Testis (tissue), 3 donors: ENCODE measurements around the gene MOB3B. TPM values are rescaled to one million over a fixed set of nuclear protein-coding genes. Genes with fewer than 3 reads are reported as not detected.

Source experiments
- DNase-seq: peaks from one replicate; pipeline ENCODE4 v3.0.0-alpha.2; 2019
- H3K27ac ChIP-seq, 2 donors: fragments of 200-600 bp; sonication (generic); one replicate each; pipeline ENCODE4 v1.5.1; 2019
- H3K27me3 ChIP-seq: fragments of 200-600 bp; sonication (generic); one replicate; pipeline ENCODE4 v1.5.1; 2019
- H3K36me3 ChIP-seq: fragments of 200-600 bp; sonication (generic); one replicate; pipeline ENCODE4 v1.5.1; 2017; ENCODE audit warnings: low read depth; ENCODE audit errors: missing control alignments
- H3K4me1 ChIP-seq: fragments of 200-600 bp; sonication (generic); one replicate; pipeline ENCODE4 v1.5.1; 2019
- H3K4me3 ChIP-seq, 2 donors: fragments of 200-600 bp; sonication (generic); one replicate each; pipeline ENCODE4 v1.5.1; 2017 to 2019
- H3K9me3 ChIP-seq: fragments of 200-600 bp; sonication (generic); one replicate; pipeline ENCODE4 v1.5.1; 2017
- CTCF ChIP-seq, 3 experiments: fragments of 450-650 bp in 2 of 3; fragments of 200-600 bp in 1 of 3; sonication (generic) in 1 of 3; IDR thresholded peaks; one replicate each; pipeline ENCODE4 v1.5.1; 2016 to 2019; ENCODE audit warnings: antibody characterized with exemption in 3 of 3, mild to moderate bottlenecking in 2 of 3, moderate library complexity in 1 of 3
- POLR2A ChIP-seq: fragments of 450-650 bp; IDR thresholded peaks from one replicate; pipeline ENCODE4 v1.6.1; 2017; ENCODE audit warnings: antibody characterized with exemption, mild to moderate bottlenecking, moderate library complexity
- whole genome bisulfite sequencing, 2 donors: methylation state at CpG; one replicate each; pipeline ENCODE4 v1.1.5; 2018; 5-methylcytosine and 5-hydroxymethylcytosine counted together
- intact Hi-C: fragments of 100-400 bp; cut with DNase I; formaldehyde crosslinking; loops from one replicate; pipeline ENCODE4 v1.15.1; 2023; ENCODE audit warnings: low total_unique reads
- polyA plus RNA-seq: library from polyadenylated mRNA; stranded (reverse); fragments of 350-450 nt; fragmentation: Illumina TruSeq; extraction: RNeasy Lipid Tissue Mini Kit (QIAGEN cat#74804); gene quantifications from one replicate; pipeline ENCODE4 v1.2.3, GENCODE V29; 2014; ENCODE audit warnings: low read depth, low replicate concordance; ENCODE audit not compliant: insufficient read depth
- total RNA-seq, 2 donors: library from RNA; depleted of rRNA; stranded (reverse); fragments of >200 nt; gene quantifications; one replicate each; pipeline ENCODE4 v1.2.3, GENCODE V29; 2016

MOB3B gene
- total and polyA plus RNA-seq, 3 donors from 2014 or later, result 9.1 to 23.2 (median 17.5) TPM

GRCh38 chr9:27414220-27414761 is 115.3 kb downstream of the MOB3B start:
- Histone ChIP-seq H3K27me3 (no peaks in the 10 kb centered on the region), H3K36me3 (no peaks in the 10 kb centered on the region), H3K4me3 (no peak overlapping the region), H3K27ac (peak overlapping the region; percentile 73 to 84), H3K4me1 (peaks cover 28% of the 10 kb centered on the region), H3K9me3 (no peaks in the 10 kb centered on the region)
- intact Hi-C loops, result no loop called here
- TF ChIP-seq POLR2A, result no peak
- 20 to 44% methylated on average over 4 of the region's 4 CpGs for WGBS, 2 donors
- DNase-seq, result peak; percentile 37

GRCh38 chr9:27413511-27414219 is 115.9 kb downstream of the MOB3B start:
- Histone ChIP-seq H3K36me3 (no peaks in the 10 kb centered on the region), H3K4me1 (peaks cover 29% of the 10 kb centered on the region), H3K27ac (peak overlapping the region; percentile 73 to 84), H3K27me3 (no peaks in the 10 kb centered on the region), H3K4me3 (no peak overlapping the region), H3K9me3 (no peaks in the 10 kb centered on the region)
- TF ChIP-seq CTCF (IDR thresholded peaks at IDR 0.05), result no peak
- no peak for TF ChIP-seq POLR2A
- intact Hi-C loops, result no loop called here
- 39 to 48% methylated on average over 6 of the region's 6 CpGs for WGBS, 2 donors
- DNase-seq, result no peak

- Histone ChIP-seq H3K4me3 (no peak overlapping the region), H3K27me3 (no peaks in the 10 kb centered on the region), H3K36me3 (no peaks in the 10 kb centered on the region), H3K27ac (peak overlapping the region; percentile 73 to 84), H3K4me1 (peaks cover 36% of the 10 kb centered on the region), H3K9me3 (no peaks in the 10 kb centered on the region)
- intact Hi-C loops, result no loop called here
- DNase-seq, result peak; percentile 41
- 28 to 30% methylated on average over 2 of the region's 2 CpGs for WGBS, 2 donors
- TF ChIP-seq CTCF (IDR thresholded peaks at IDR 0.05), result no peak
- no peak for TF ChIP-seq POLR2A
Measured at GRCh38 chr9:27412963-27413362, 116.7 kb downstream of the MOB3B start.

GRCh38 chr9:27412081-27412480 is 117.5 kb downstream of the MOB3B start:
- 82 to 85% methylated on average over 3 of the region's 3 CpGs for WGBS, 2 donors
- H3K36me3 ChIP-seq, result no peaks in the 10 kb centered on the region
- no peaks in the 10 kb centered on the region for H3K9me3 ChIP-seq
- H3K4me1 ChIP-seq, result peaks cover 35% of the 10 kb centered on the region
- no peak overlapping the region for H3K4me3 ChIP-seq
- no peak for TF ChIP-seq POLR2A
- no peak for TF ChIP-seq CTCF (IDR thresholded peaks at IDR 0.05)
- no peaks in the 10 kb centered on the region for H3K27me3 ChIP-seq
- DNase-seq, result no peak
- H3K27ac ChIP-seq, result peak overlapping the region; percentile 73 to 84
- intact Hi-C loops, result no loop called here

- H3K4me3 ChIP-seq, result no peak overlapping the region
- no peaks in the 10 kb centered on the region for H3K36me3 ChIP-seq
- DNase-seq, result no peak
- TF ChIP-seq POLR2A, result no peak
- no peak for TF ChIP-seq CTCF (IDR thresholded peaks at IDR 0.05)
- H3K4me1 ChIP-seq, result peaks cover 22% of the 10 kb centered on the region
- H3K27ac ChIP-seq, result no peak overlapping the region
- H3K9me3 ChIP-seq, result no peaks in the 10 kb centered on the region
- no peaks in the 10 kb centered on the region for H3K27me3 ChIP-seq
- intact Hi-C loops, result loop anchor here (10.0 kb wide), 1 partner anchor 54 kb away; no protein-coding TSS in a partner anchor
- WGBS, 2 donors, result 68 to 86% methylated on average over 2 of the region's 2 CpGs
Measured at GRCh38 chr9:27408482-27408881, 121.1 kb downstream of the MOB3B start.
